Upper lobe of left lung (tissue), 6 donors: ENCODE measurements around the gene GPSM1. TPM values are rescaled to one million over a fixed set of nuclear protein-coding genes. Genes with fewer than 3 reads are reported as not detected.

Source experiments
- ATAC-seq, 2 donors: fragments of 200-7000 bp; cut with Tn5 transposase; one replicate each; pipeline ENCODE4 v1.9.1; 2022; ENCODE audit warnings: mild to moderate bottlenecking in 2 of 2, moderate library complexity in 2 of 2; ENCODE audit not compliant: low FRiP score in 2 of 2
- DNase-seq, 2 donors: peaks; one replicate each; pipeline ENCODE4 v3.0.0-alpha.2; 2019 to 2020
- H3K27ac ChIP-seq, 4 donors: fragments of 200-600 bp; sonication (generic); one replicate each; pipeline ENCODE4 v1.5.1; 2016 to 2019
- H3K27me3 ChIP-seq, 4 donors: fragments of 200-600 bp; sonication (generic); one replicate each; pipeline ENCODE4 v1.5.1; 2017 to 2019
- H3K36me3 ChIP-seq, 4 donors: fragments of 200-600 bp; sonication (generic); one replicate each; pipeline ENCODE4 v1.5.1; 2016 to 2019
- H3K4me1 ChIP-seq, 4 donors: fragments of 200-600 bp; sonication (generic); one replicate each; pipeline ENCODE4 v1.5.1; 2018 to 2019
- H3K4me3 ChIP-seq, 4 donors: fragments of 200-600 bp; sonication (generic); one replicate each; pipeline ENCODE4 v1.5.1; 2017 to 2019; ENCODE audit warnings: mild to moderate bottlenecking in 2 of 4, moderate library complexity in 1 of 4
- H3K9me3 ChIP-seq, 4 donors: fragments of 200-600 bp; sonication (generic); one replicate each; pipeline ENCODE4 v1.5.1; 2018 to 2019
- CTCF ChIP-seq, 6 experiments: fragments of 450-650 bp in 4 of 6; fragments of 200-600 bp in 2 of 6; sonication (generic) in 2 of 6; IDR thresholded peaks; one replicate each; pipeline ENCODE4 v1.5.1; 2016 to 2019; ENCODE audit warnings: antibody characterized with exemption in 6 of 6
- EP300 ChIP-seq, 4 donors: sonication (generic); formaldehyde crosslinking; IDR thresholded peaks; one replicate each; pipeline ENCODE4 v1.5.1; 2017; ENCODE audit warnings: antibody characterized with exemption in 4 of 4, control low read depth in 2 of 4
- POLR2A ChIP-seq, 4 donors: fragments of 450-650 bp; IDR thresholded peaks; one replicate each; pipeline ENCODE4 v1.5.1; 2016 to 2017; ENCODE audit warnings: antibody characterized with exemption in 4 of 4, mild to moderate bottlenecking in 2 of 4
- POLR2AphosphoS5 ChIP-seq, 2 donors: sonication (generic); formaldehyde crosslinking; IDR thresholded peaks; one replicate each; pipeline ENCODE4 v1.5.1; 2017; ENCODE audit warnings: antibody characterized with exemption in 2 of 2
- WGBS, 2 donors: methylation state at CpG; one replicate each; pipeline ENCODE4 v1.1.5; 2017 to 2018; 5-methylcytosine and 5-hydroxymethylcytosine counted together
- total RNA-seq, 6 donors: library from RNA; depleted of rRNA in 4 of 6; stranded (reverse); fragments of >200 nt in 4 of 6; gene quantifications; one replicate each; pipeline versions ENCODE4 v1.1.0 to v1.2.1, GENCODE V29; 2016 to 2021
- donor health status: DM: no; HTN: no; CAD: no; lungs with moderate emphysema.
- donor health status: DM: no; HTN: yes; CAD: no; lungs with severe emphysema.

Gene GPSM1
- total RNA-seq, 6 donors from 2014 or later, result 10.0 to 78.6 (median 24.2) TPM

DNA sequence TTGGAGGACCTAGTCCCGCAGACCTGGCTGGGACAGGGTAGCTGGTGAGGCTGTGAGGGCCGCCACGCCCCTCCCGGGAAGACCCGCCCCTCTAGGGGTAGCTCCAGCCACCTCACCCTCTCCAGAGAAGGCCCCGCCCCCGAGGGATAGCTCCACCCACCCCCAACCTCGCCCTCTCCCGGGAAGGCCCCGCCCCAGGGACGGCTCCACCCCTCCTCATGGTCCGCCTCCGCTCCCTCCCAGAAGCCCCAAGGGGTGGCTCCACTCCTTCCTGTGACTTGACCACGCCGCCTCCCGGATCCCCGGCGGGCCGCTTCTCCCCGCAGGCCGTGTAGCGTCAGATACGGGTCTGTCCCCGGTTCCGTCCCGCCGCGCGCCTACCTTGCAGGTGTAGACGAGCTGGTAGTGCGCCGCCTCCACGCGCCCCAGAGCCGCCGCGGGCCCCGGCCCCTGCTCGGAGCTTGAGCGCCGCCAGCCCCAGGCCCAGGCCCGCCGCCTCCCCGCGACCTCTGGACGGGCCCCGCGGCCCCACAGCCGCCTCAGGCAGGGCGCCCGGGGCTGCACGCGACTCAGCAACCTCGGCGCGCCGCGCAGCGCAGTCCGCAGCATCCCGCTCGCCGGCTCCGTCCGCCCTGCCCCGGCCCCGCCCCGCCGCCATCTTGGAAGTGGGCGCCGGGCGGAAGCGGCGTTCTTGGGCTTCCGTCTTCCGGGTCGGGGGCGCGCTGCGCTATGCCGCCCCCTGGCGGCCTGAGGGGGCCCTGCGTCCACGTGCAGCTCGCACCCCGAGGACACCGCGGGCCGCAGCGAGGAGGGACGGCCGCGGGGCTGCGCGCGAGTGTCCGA, 36.0 kb downstream of the GPSM1 start, which contains the start of gene DNLZ:
TSS of gene DNLZ (minus strand) at position 639 of the 843 bp plus-strand sequence. CDS start at position 609, 30 bp downstream.
- Histone ChIP-seq H3K27ac (peak within 1 kb of the TSS; percentile 91 to 97 (median 92)), H3K27me3 (no peaks in the 10 kb centered on the region), H3K4me1 (peaks cover 22 to 34% (median 28%) of the 10 kb centered on the region in 4 donors), H3K4me3 (peak within 1 kb of the TSS; percentile 88 to 100 (median 98)), H3K36me3 (peaks cover 0 to 10% (median 2%) of the 10 kb centered on the region in 4 donors), H3K9me3 (no peaks in the 10 kb centered on the region)
- ATAC-seq (peak; percentile 94 to 97), DNase-seq (peak; percentile 98)
- 2 to 3% methylated on average over 10 to 15 of the region's 97 CpGs for WGBS, 2 donors
- TF ChIP-seq EP300 (IDR thresholded peaks at IDR 0.05), result no peak
- TF ChIP-seq POLR2AphosphoS5 (IDR thresholded peaks at IDR 0.05), result peak; percentile 44 to 54
- peak; percentile 99 to 100 (median 100) for TF ChIP-seq CTCF (IDR thresholded peaks at IDR 0.05)
- TF ChIP-seq POLR2A (IDR thresholded peaks at IDR 0.05), result peak in 3 of 4 donors; percentile 62 to 86 (median 85)

DNA sequence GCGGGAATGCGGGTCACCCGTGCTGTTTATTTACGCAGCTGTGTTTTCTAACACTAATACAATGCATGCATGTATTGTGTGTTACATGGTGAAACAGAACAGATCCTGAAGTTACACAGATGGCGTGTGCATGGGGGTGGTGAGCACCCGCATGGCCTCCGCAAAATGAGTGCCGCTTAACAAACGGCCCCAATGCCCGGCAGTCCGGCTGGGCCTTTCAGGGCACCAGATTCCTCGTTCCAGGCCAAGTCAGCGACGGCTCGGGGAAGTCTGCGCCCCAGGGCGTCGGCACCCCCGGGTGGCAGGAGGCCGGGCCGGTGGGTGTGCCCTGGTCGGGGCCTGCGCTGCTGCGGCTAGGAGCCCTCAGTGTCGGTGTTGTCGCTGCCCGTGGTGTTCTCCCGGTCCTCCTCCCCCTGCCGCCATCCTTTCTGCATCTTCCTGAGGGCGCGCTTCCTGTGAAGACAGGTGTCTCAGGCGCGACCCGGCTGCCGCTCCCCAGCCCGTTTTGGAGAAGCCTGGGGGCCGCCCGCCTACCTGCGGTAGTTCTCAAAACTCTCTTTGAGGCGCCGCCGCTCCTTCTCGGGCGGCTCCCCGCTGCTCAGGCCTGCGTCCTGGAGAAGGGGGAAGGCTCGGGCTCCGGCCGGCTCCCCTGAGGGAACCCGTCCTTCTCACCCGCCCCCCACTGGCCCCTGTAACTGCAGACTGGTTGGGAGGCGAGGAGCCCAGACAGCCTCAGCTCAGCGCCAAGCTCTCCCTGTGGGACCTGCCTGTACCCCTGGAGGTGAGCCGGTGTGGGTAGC, 36.8 kb downstream of the GPSM1 start:
- WGBS, 2 donors, result 38 to 49% methylated on average over 26 to 33 of the region's 54 CpGs
- H3K27me3 ChIP-seq, result no peaks in the 10 kb centered on the region
- H3K4me3 ChIP-seq, result peak overlapping the region in 3 of 4 donors; percentile 88 to 100 (median 100)
- H3K36me3 ChIP-seq, result peaks cover 0 to 10% (median 2%) of the 10 kb centered on the region in 4 donors
- H3K4me1 ChIP-seq, result peaks cover 22 to 34% (median 28%) of the 10 kb centered on the region in 4 donors
- H3K9me3 ChIP-seq, result no peaks in the 10 kb centered on the region
- peak overlapping the region in 1 of 4 donors; percentile 92 for H3K27ac ChIP-seq
- no peak for ATAC-seq
- peak in 1 of 2 donors; percentile 85 for DNase-seq
- TF ChIP-seq EP300 (IDR thresholded peaks at IDR 0.05) (no peak), POLR2A (IDR thresholded peaks at IDR 0.05) (no peak), POLR2AphosphoS5 (IDR thresholded peaks at IDR 0.05) (peak in 1 of 2 donors; percentile 7), CTCF (IDR thresholded peaks at IDR 0.05) (peak in 1 of 6 experiments; percentile 7)

DNA sequence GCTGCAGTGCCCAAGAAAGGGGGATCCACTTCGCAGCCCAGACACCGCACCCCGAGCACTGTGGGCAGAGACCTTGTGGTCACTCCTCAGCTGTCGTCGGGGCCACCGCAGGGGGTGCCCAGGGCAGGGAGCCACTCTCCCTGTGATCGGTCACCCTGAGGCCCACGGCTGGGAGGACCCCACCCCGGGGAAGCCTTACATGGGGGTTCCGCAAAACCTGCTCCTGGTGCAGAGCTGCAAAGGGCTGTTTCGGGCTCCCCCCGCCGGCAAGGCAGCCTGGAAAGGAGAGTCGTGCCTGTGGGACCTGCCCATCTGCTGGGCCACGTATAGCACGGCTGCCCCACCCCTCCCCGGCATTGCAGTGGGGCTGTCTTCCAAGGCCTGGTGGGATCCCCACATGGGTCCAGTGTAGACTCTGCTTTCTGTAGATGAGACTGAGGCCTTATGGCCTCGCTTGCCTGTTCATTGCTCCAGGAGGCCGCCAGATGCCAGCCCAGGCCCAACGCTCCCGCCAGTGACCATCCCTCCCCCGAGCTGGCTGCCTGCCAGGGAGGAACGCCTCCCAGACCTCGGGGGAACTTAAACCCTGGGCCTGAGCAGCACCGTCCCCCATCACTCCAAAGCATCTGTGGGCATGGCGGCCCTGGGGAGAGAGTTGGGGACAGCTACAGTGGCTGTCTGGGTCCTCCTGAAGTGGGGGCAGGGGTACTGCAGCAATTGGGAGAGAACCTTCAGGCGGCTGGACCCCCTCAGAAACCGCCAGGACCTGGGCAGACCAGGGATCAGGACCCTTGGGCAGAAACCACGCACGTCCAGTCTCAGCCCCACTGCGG, 37.8 kb downstream of the GPSM1 start:
- ATAC-seq, result no peak
- Histone ChIP-seq H3K9me3 (no peaks in the 10 kb centered on the region), H3K4me1 (peaks cover 22 to 34% (median 28%) of the 10 kb centered on the region in 4 donors), H3K27me3 (no peaks in the 10 kb centered on the region), H3K27ac (peak overlapping the region in 2 of 4 donors; percentile 17 to 40), H3K4me3 (no peak overlapping the region), H3K36me3 (peaks cover 0 to 10% (median 4%) of the 10 kb centered on the region in 4 donors)
- peak in 1 of 2 donors; percentile 79 for DNase-seq
- TF ChIP-seq POLR2A (IDR thresholded peaks at IDR 0.05) (no peak), POLR2AphosphoS5 (IDR thresholded peaks at IDR 0.05) (no peak), EP300 (IDR thresholded peaks at IDR 0.05) (no peak), CTCF (IDR thresholded peaks at IDR 0.05) (no peak)
- WGBS, 2 donors, result 73 to 86% methylated on average over 13 to 25 of the region's 31 CpGs

DNA sequence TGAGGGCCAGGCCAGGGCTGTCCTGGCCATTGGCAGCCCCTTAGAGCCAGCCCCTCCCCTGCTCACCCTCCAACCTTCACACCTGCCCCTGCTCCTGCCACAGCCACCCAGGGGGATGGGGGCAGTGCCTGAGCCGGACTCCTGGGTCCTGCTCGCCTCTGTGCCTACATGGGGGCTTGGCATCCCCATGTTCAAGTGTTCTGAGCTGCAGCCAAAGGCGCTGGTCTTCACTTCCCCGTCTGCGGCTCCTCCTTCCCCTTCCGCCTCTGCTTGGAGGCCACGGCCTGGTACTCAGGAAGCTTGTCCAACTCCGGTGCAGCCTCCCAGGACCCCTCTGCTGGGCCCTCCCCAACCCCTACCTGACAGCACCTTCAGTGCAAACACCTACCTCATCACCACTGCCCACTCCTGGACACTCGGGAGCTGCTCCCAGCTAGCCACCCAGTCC, 38.5 kb downstream of the GPSM1 start:
- peaks cover 22 to 34% (median 27%) of the 10 kb centered on the region in 4 donors for H3K4me1 ChIP-seq
- H3K36me3 ChIP-seq, result peaks cover 0 to 11% (median 5%) of the 10 kb centered on the region in 4 donors
- no peak for ATAC-seq
- H3K9me3 ChIP-seq, result no peaks in the 10 kb centered on the region
- DNase-seq, result peak; percentile 56 to 59
- TF ChIP-seq POLR2A (IDR thresholded peaks at IDR 0.05) (no peak), CTCF (IDR thresholded peaks at IDR 0.05) (no peak), POLR2AphosphoS5 (IDR thresholded peaks at IDR 0.05) (no peak), EP300 (IDR thresholded peaks at IDR 0.05) (no peak)
- 47 to 61% methylated on average over 9 of the region's 9 CpGs for WGBS, 2 donors
- H3K27ac ChIP-seq, result peak overlapping the region in 2 of 4 donors; percentile 17 to 40
- no peak overlapping the region for H3K4me3 ChIP-seq
- no peaks in the 10 kb centered on the region for H3K27me3 ChIP-seq
